Measurements from ENCODE around the gene PI4K2B. TPM values are rescaled to one million over a fixed set of nuclear protein-coding genes. Genes with fewer than 3 reads are reported as not detected.

Gene PI4K2B
- total RNA-seq, 1 experiment from 2014 or later: 10.3 TPM

GRCh38 chr4:25307596-25307995 lies 73.8 kb downstream of the PI4K2B start:
- no peak overlapping the region for H2AFZ ChIP-seq (ENCODE audit: low read length)
- H3K27me3 Mint-ChIP-seq (ENCODE audit: low read depth): peaks cover 3% of the 10 kb centered on the region

More at GRCh38 chr4:25307596-25307995, 73.8 kb downstream of the PI4K2B start:
- Histone ChIP-seq H2BK15ac (ENCODE audit: low read depth, low read length) (no peak overlapping the region), H2BK12ac (ENCODE audit: insufficient read length, low read depth, low read length) (no peak overlapping the region), H3K4me2 (ENCODE audit: insufficient read depth, insufficient read length, low read length) (no peak overlapping the region), H3K4me1 (ENCODE audit: insufficient read depth, low read length) (no peaks in the 10 kb centered on the region), H3K18ac (ENCODE audit: insufficient read length, low read depth, low read length) (no peak overlapping the region), H3K14ac (ENCODE audit: insufficient read depth, low read length) (no peak overlapping the region), H3K79me1 (ENCODE audit: insufficient read depth, low read depth, low read length, poor library complexity, severe bottlenecking) (no peaks in the 10 kb centered on the region), H3K79me2 (ENCODE audit: insufficient read depth, low read length) (no peaks in the 10 kb centered on the region), H3K23ac (ENCODE audit: insufficient read length, low read depth, low read length) (no peak overlapping the region), H4K5ac (ENCODE audit: insufficient read length, low read depth, low read length) (no peak overlapping the region), H4K91ac (ENCODE audit: insufficient read length, low read depth, low read length) (no peak overlapping the region), H4K8ac (replicated peaks; ENCODE audit: insufficient read length, low read depth, low read length) (no peak overlapping the region), H3K56ac (ENCODE audit: insufficient read length, low read depth, low read length) (no peak overlapping the region), H3K27ac (ENCODE audit: insufficient read length, low read depth, low read length) (no peak overlapping the region), H3K9me3 (ENCODE audit: control insufficient read depth, low read depth, low read length) (no peaks in the 10 kb centered on the region), H3T11ph (ENCODE audit: low read length) (no peak overlapping the region), H4K20me1 (ENCODE audit: control insufficient read depth, insufficient read depth, insufficient read length) (no peaks in the 10 kb centered on the region), H3K9ac (ENCODE audit: extremely low read depth, insufficient read length, low read length) (no peak overlapping the region), H2BK5ac (ENCODE audit: insufficient read length, low read length) (no peak overlapping the region), H2BK120ac (ENCODE audit: low read depth, low read length, poor library complexity, severe bottlenecking) (no peak overlapping the region), H2AK5ac (ENCODE audit: insufficient read length, low read length) (no peak overlapping the region), H3K4ac (ENCODE audit: low read depth, low read length) (no peak overlapping the region), H3K27me3 (ENCODE audit: insufficient read depth, low read length) (no peaks in the 10 kb centered on the region), H3K23me2 (ENCODE audit: insufficient read length, low read depth, low read length, poor library complexity, severe bottlenecking) (no peaks in the 10 kb centered on the region), H2BK20ac (ENCODE audit: low read depth, low read length, poor library complexity, severe bottlenecking) (no peak overlapping the region)
- TF ChIP-seq, protein P1, sequence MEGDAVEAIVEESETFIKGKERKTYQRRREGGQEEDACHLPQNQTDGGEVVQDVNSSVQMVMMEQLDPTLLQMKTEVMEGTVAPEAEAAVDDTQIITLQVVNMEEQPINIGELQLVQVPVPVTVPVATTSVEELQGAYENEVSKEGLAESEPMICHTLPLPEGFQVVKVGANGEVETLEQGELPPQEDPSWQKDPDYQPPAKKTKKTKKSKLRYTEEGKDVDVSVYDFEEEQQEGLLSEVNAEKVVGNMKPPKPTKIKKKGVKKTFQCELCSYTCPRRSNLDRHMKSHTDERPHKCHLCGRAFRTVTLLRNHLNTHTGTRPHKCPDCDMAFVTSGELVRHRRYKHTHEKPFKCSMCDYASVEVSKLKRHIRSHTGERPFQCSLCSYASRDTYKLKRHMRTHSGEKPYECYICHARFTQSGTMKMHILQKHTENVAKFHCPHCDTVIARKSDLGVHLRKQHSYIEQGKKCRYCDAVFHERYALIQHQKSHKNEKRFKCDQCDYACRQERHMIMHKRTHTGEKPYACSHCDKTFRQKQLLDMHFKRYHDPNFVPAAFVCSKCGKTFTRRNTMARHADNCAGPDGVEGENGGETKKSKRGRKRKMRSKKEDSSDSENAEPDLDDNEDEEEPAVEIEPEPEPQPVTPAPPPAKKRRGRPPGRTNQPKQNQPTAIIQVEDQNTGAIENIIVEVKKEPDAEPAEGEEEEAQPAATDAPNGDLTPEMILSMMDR (conservative IDR thresholded peaks at IDR 0.05): no peak
- peaks cover 0 to 4% of the 10 kb centered on the region in 2 experiments; a peak in 2 of 5 replicates for H3K9me3 Mint-ChIP-seq
- H3K4me3 Mint-ChIP-seq: no peak overlapping the region
- WGBS (ENCODE audit: extremely low coverage, insufficient read length, low lambda C conversion rate): no CpG with 5 or more reads among the region's 7 CpGs
- H3K36me3 Mint-ChIP-seq (ENCODE audit: insufficient read depth in 1 of 3, low read depth in 3 of 3): no peaks in the 10 kb centered on the region
- H3K4me1 Mint-ChIP-seq: 0 out of 4 replicates have a peak, but pooled peaks cover 0 to 2% of the 10 kb centered on the region in 2 experiments
- DNase-seq: no peak
- no peak overlapping the region for H3K27ac Mint-ChIP-seq

Data from H9 (cell line).